GM13977 (cell line): ENCODE measurements around the gene NELFB.

ENCODE experiments used
- DNase-seq: peaks from one replicate; pipeline ENCODE4 v3.0.0; 2012; ENCODE audit warnings: low spot score
- in situ Hi-C: fragments of 300-500 bp; cut with MboI; formaldehyde crosslinking; loops from one replicate; pipeline ENCODE4 v1.12.0; 2022; ENCODE audit warnings: low sequenced_read_pairs, low pct_unique_long_range_greater_than_20kb, mixed read lengths, inconsistent platforms; ENCODE audit not compliant: unreplicated experiment
- TF ChIP-seq, protein P1 (sequence below): IDR thresholded peaks from 2 replicates; pipeline ENCODE4 v1.5.1; 2012; ENCODE audit warnings: mild to moderate bottlenecking, control low read depth; ENCODE audit not compliant: insufficient read depth; ENCODE audit errors: extremely low read depth, missing control alignments

The NELFB gene

DNA sequence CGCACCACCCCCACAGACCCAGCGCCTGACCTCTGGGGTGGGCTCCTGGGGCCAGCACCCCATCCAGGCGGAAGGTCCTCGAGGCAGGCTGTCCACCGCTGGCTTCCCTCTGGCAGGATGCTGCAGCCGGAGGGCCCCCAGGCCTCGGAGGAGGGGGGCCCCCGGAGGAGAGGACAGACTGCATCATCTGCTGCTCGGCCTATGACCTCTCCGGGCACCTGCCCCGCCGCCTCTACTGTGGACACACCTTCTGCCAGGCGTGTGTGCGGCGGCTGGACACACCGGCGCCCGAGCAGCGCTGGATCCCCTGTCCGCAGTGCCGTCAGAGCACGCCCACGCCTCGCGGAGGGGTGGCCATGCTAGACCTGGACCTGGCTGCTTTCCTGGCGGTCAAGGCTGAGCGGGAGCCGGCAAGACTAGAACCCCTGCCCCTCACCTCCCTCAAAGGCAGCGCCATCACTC lies 26.6 kb upstream of the NELFB start:
- in situ Hi-C loops: loop anchor here (10.0 kb wide), 1 partner anchor 104 kb away; no protein-coding TSS in a partner anchor
- TF ChIP-seq, protein P1, sequence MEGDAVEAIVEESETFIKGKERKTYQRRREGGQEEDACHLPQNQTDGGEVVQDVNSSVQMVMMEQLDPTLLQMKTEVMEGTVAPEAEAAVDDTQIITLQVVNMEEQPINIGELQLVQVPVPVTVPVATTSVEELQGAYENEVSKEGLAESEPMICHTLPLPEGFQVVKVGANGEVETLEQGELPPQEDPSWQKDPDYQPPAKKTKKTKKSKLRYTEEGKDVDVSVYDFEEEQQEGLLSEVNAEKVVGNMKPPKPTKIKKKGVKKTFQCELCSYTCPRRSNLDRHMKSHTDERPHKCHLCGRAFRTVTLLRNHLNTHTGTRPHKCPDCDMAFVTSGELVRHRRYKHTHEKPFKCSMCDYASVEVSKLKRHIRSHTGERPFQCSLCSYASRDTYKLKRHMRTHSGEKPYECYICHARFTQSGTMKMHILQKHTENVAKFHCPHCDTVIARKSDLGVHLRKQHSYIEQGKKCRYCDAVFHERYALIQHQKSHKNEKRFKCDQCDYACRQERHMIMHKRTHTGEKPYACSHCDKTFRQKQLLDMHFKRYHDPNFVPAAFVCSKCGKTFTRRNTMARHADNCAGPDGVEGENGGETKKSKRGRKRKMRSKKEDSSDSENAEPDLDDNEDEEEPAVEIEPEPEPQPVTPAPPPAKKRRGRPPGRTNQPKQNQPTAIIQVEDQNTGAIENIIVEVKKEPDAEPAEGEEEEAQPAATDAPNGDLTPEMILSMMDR: no peak
- DNase-seq: no peak

DNA sequence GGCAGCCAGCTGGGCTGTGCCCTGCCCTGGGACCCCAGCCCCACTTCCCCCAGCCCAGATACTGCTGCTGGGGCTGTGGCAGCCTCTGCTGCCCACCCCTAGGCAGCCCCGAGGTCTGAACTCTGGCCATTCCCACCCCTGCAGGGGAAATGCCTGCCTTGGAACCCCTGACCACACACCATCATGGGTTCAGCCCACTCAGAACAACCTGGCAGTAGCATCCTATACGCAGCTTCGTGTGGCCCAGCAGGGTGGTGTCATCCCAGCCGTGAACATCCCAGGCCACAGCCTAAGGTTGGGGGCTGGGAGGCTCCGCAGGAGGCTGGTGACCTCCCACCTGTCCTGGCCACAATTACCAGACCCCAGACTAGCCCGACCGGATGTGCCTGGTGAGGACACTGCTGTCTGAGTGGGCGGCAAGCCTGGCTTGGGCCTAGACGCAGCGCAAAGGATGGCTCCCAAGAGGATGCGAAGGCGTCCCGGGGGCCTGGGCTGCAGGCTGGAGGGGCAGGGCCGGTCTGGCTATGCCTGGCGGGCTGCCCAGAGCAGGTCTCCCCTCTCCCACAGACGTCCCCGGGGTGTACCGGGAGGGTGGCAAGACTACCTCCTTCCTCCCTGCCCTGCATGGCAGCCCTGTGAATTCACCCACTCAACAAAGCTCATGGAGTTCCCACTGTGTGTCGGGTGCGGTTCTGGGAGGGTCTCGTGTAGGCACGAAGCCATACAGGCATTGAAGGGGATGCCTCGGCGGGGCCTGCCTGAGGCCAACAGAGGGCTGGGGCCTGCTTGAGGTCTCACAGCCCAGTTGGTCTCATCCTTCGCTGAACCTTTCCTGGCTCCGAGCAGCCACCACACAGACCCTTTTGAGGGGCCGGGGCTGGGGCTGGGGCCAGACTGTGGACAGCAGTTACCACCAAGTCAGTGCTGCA lies 25.9 kb upstream of the NELFB start:
- TF ChIP-seq, protein P1: no peak
- DNase-seq: no peak
- in situ Hi-C loops: loop anchor here (10.0 kb wide), 1 partner anchor 104 kb away; no protein-coding TSS in a partner anchor

DNA sequence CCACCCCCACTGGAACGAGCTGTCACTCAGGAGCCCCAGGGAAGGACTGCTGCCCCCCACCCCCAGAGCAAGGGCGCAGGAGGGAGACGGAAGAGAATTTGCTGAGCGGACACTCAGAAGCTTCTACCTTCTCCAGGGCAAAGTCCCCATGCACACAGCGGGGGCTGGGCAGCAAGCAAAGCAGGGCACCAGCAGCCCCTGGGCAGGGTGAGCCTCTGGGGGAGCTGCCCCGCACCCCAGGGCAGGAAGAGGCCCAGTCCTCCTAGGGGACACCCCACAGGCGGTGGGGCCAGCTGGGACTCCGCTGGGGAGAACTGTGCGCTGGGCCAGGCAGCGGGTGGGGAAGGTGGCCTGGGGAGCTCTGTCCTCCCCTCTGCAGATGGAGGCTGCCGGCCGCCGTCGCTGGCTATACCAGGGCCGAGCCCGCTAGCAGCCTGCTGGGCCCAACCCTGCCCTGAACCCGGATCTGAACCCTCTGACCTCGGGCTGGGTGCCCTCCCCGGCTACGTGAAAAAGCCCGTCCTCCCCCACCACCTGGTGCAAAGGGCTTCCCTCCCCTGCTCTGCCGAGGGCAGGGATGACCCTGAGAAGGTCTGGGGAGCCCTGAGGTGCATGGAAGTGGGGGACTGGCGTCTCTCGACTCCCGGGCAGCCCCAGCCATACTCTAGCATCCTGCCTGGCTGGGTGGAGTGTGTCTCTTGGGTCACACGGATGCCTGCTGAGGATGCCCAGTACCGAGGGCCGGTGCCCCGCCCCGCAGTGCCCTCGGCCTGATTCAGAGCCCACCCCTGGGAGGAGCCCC lies 25.0 kb upstream of the NELFB start:
- in situ Hi-C loops: loop anchor here (10.0 kb wide), 1 partner anchor 105 kb away; no protein-coding TSS in a partner anchor
- TF ChIP-seq, protein P1: no peak
- no peak for DNase-seq

DNA sequence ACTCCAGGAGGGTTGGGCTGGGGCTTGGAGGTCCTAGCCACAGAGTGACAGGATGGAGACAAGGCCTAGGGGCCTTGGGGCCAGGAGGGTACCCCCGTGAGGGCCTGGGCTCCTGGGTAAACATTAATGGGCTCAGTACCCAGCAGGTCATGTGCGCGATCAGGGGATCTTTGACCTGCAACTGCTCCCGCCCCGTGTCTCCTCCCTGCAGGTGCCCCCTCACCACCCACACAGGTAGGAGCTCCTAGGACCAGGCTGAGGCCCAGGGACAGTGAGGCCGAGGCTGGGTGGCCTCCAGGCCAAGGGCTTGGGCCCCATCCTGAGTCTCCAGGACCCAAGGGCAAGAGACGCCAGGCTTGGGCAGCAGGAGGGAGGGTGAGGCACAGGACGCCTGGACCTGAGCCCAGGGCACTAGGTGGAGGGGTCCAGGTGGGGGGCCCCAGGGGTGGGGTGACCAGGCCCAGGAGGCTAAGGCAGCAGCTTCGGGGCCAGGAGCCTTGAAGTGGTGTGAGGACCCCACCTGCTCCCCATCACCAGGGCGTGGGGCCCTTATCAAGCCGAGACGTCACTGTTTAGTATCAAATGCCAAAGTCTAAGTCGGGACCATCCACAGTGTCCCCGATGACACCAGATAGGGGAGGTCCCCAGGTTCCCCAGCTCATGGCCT lies 24.3 kb upstream of the NELFB start, which contains the start of gene SLC34A3:
Gene SLC34A3, plus strand, starts transcription at position 197 of the 667 bp plus-strand sequence. CDS start 802 bp downstream, outside the sequence.
- in situ Hi-C loops: no loop called here
- TF ChIP-seq, protein P1: no peak
- no peak for DNase-seq

DNA sequence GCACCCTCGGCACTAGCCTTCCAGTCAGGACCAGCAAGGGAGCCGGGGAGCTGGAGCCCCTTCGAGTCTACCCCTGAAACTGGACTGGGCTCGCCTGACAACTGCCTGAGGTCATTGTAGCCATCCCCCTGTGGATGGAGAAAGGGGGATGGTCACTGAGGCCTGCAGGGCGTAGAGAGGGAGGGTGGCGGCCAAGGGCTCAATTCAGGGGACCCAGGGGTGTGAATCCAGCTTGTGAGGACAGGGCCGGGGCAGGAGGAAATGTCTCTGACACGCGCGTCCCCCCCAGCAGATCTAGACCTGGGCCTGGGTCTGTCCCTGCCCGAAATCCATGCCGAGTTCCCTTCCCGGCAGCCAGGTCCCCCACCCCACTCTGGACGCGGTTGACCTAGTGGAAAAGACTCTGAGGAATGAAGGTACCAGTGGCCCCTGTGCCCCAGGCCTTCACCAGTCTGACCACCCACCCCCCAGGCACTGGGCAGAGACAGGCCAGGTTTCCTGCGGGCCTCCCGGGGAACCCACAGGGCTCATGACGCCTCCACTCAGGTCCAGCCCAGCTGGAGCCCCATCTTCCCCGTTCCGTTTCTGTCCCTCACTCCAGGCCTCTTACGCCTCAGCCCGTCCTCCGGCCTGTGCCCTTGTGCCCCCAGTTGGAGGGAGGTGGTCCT lies 23.6 kb upstream of the NELFB start:
- in situ Hi-C loops: no loop called here
- TF ChIP-seq, protein P1: no peak
- no peak for DNase-seq
